Left lung (tissue), 10 donors: Measurements from ENCODE around the gene GSTM3. TPM values are rescaled to one million over a fixed set of nuclear protein-coding genes. Genes with fewer than 3 reads are reported as not detected.

Experiments
- ATAC-seq: fragments of 200-7000 bp; cut with Tn5 transposase; one replicate; pipeline ENCODE4 v1.9.1; 2020; ENCODE audit warnings: moderate library complexity
- DNase-seq, 4 donors: peaks; one replicate each; pipeline ENCODE4 v3.0.0-alpha.2; 2013 to 2020
- H3K27ac ChIP-seq, 2 donors: fragments of 200-600 bp; sonication (generic) in 1 of 2; one replicate each; pipeline versions ENCODE4 v1.5.0 to v1.8.0; 2020 to 2021
- H3K27me3 ChIP-seq, 2 donors: fragments of 200-600 bp; sonication (generic) in 1 of 2; one replicate each; pipeline versions ENCODE4 v1.5.0 to v1.8.0; 2020 to 2021
- H3K36me3 ChIP-seq, 2 donors: fragments of 200-600 bp; sonication (generic) in 1 of 2; one replicate each; pipeline versions ENCODE4 v1.5.0 to v1.8.0; 2020 to 2021
- H3K4me1 ChIP-seq, 2 donors: fragments of 200-600 bp; one replicate each; pipeline ENCODE4 v1.8.0; 2021
- H3K4me3 ChIP-seq, 2 donors: fragments of 200-600 bp; sonication (generic) in 1 of 2; one replicate each; pipeline versions ENCODE4 v1.5.0 to v1.8.0; 2020 to 2021; ENCODE audit warnings: mild to moderate bottlenecking in 1 of 2
- H3K9me3 ChIP-seq, 2 donors: fragments of 200-600 bp; sonication (generic) in 1 of 2; one replicate each; pipeline versions ENCODE4 v1.5.0 to v1.8.0; 2020 to 2021
- intact Hi-C, 2 donors: fragments of 100-400 bp; cut with DNase I; formaldehyde crosslinking; loops; one replicate each; pipeline versions ENCODE4 v1.11.2 to v1.14.2; 2022
- polyA plus RNA-seq, 6 donors: library from polyadenylated mRNA; unstranded; fragments of 120-200 nt; gene quantifications; one replicate each; pipeline ENCODE4 v1.2.1, GENCODE V29; 2013; ENCODE audit not compliant: insufficient read length in 6 of 6
- total RNA-seq, 2 donors: library from RNA; stranded (reverse); fragmentation: NEBNext Ultra II Directional; extraction: Animal tissue kit (Norgen Biotek cat#: 25700); gene quantifications; one replicate each; pipeline ENCODE4 v1.2.1, GENCODE V29; 2021
- TF ChIP-seq, protein P1 (sequence below), 2 donors: fragments of 200-600 bp; sonication (generic) in 1 of 2; IDR thresholded peaks; one replicate each; pipeline versions ENCODE4 v1.5.0 to v1.8.0; 2021; ENCODE audit warnings: antibody characterized with exemption in 2 of 2
- donor health status: DM: no; HTN: yes; CAD: no.
- donor health status: DM: no; HTN: no; CAD: no.

Gene GSTM3
- total and polyA plus RNA-seq, 8 donors: 13.8 to 142 (median 104) TPM

DNA sequence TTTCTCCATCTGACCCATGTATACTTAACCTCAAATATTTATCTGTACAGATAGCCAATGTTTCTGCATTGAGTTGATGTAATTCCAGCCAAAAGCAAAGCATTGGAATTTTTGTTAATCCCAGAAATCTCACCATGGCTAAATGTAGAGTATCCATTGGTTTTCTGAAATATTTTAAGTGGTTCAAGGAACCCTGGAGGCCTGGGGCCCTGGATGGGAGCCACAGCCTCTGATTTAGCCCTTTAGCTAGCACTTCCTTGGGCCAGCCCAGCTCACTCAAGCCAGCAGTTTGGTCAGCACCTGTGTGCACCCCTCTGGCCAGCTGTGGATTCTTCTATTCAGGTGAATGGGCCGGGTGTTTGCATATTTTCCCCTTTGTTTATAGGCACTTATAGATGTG lies 41.7 kb upstream of the GSTM3 start:
- DNase-seq: no peak
- H3K9me3 ChIP-seq: no peaks in the 10 kb centered on the region
- no peak overlapping the region for H3K4me3 ChIP-seq
- no peaks in the 10 kb centered on the region for H3K36me3 ChIP-seq
- H3K27me3 ChIP-seq: no peaks in the 10 kb centered on the region
- no peak for ATAC-seq
- TF ChIP-seq, protein P1, sequence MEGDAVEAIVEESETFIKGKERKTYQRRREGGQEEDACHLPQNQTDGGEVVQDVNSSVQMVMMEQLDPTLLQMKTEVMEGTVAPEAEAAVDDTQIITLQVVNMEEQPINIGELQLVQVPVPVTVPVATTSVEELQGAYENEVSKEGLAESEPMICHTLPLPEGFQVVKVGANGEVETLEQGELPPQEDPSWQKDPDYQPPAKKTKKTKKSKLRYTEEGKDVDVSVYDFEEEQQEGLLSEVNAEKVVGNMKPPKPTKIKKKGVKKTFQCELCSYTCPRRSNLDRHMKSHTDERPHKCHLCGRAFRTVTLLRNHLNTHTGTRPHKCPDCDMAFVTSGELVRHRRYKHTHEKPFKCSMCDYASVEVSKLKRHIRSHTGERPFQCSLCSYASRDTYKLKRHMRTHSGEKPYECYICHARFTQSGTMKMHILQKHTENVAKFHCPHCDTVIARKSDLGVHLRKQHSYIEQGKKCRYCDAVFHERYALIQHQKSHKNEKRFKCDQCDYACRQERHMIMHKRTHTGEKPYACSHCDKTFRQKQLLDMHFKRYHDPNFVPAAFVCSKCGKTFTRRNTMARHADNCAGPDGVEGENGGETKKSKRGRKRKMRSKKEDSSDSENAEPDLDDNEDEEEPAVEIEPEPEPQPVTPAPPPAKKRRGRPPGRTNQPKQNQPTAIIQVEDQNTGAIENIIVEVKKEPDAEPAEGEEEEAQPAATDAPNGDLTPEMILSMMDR (IDR thresholded peaks at IDR 0.05): no peak
- H3K27ac ChIP-seq: no peak overlapping the region
- intact Hi-C loops: no loop called here
- H3K4me1 ChIP-seq: peaks cover 8 to 18% of the 10 kb centered on the region in 2 donors

- Histone ChIP-seq H3K9me3 (no peaks in the 10 kb centered on the region), H3K27ac (no peak overlapping the region), H3K4me1 (peaks cover 8 to 21% of the 10 kb centered on the region in 2 donors), H3K27me3 (no peaks in the 10 kb centered on the region), H3K4me3 (no peak overlapping the region), H3K36me3 (no peaks in the 10 kb centered on the region)
- DNase-seq: no peak
- intact Hi-C loops: no loop called here
- no peak for ATAC-seq
- TF ChIP-seq, protein P1 (IDR thresholded peaks at IDR 0.05): no peak
Measured at GRCh38 chr1:109781806-109782205, 41.0 kb upstream of the GSTM3 start.

GRCh38 chr1:109780982-109781381 lies 40.1 kb upstream of the GSTM3 start:
- Histone ChIP-seq H3K4me1 (peaks cover 8 to 14% of the 10 kb centered on the region in 2 donors), H3K36me3 (no peaks in the 10 kb centered on the region), H3K9me3 (no peaks in the 10 kb centered on the region), H3K27me3 (no peaks in the 10 kb centered on the region), H3K27ac (no peak overlapping the region), H3K4me3 (no peak overlapping the region)
- no peak for DNase-seq
- TF ChIP-seq, protein P1 (IDR thresholded peaks at IDR 0.05): no peak
- intact Hi-C loops: no loop called here
- ATAC-seq: no peak

DNA sequence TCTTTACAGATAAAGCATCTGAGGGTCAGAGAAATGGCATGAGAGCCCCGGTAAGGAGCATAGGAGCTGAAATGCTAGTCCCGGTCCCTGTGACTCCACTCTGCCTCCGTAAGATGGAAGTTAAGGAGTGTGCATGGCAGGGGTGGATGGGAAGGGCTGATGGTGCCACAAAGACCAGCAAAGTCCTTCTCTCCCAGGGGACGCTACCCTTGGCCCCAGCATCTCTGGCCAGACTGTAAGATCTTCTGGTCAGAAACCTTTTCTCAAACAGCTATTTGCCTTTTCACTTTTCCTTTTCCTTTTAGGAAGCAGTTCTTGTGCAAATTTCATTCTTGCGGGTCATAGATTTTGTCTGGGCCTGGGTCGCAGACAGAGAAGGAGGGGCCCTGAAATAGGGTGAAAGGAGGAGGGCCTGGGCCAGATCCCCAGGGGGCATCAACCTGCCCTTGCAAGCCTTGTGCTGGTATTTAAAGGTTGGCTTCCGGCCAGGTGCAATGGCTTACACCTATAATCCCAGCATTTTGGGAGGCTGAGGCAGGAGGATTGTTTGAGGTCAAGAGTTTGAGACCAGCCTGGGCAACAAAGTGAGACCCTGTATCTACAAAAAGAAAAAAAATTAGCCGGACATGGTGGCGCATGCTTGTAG lies 37.3 kb upstream of the GSTM3 start:
- intact Hi-C loops: loop anchor here (2.0 to 10.0 kb wide), 4 partner anchors 123 to 233 kb away; partner anchors contain the start of genes AHCYL1 (in 2 of the 2), GNAI3 (in 1 of the 2) and GSTM4 (in 1 of the 2)
- DNase-seq: peak in 1 of 4 donors; percentile 26
- Histone ChIP-seq H3K4me1 (peaks cover 7 to 18% of the 10 kb centered on the region in 2 donors), H3K4me3 (no peak overlapping the region), H3K36me3 (no peaks in the 10 kb centered on the region), H3K27me3 (no peaks in the 10 kb centered on the region), H3K9me3 (no peaks in the 10 kb centered on the region), H3K27ac (no peak overlapping the region)
- TF ChIP-seq, protein P1 (IDR thresholded peaks at IDR 0.05): no peak
- no peak for ATAC-seq

DNA sequence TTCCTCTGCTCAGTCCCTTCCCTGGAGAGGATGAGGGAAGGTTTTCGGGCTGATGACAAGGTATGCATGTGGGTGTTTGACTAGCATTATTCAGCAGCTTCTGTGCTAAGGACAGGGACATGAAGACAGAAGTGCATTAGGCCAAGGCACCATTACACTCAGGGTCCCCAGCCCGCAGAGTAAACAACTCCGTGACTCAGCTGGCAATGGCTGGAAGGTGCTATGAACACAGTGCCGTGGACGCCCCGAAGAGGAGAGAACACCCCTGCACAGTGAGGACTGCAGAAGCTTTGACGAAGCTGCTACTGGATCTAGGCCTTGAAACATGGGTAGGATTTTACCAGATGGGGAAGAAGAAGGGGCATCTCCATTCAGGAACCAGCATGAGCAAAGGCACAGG lies 36.6 kb upstream of the GSTM3 start:
- TF ChIP-seq, protein P1 (IDR thresholded peaks at IDR 0.05): no peak
- intact Hi-C loops: loop anchor here (10.0 kb wide), 3 partner anchors 123 to 233 kb away; partner anchors contain the start of genes AHCYL1 (in 1 of the 2), GNAI3 (in 1 of the 2) and GSTM4 (in 1 of the 2)
- H3K9me3 ChIP-seq: no peaks in the 10 kb centered on the region
- H3K4me1 ChIP-seq: peaks cover 0 to 14% of the 10 kb centered on the region in 2 donors
- H3K27me3 ChIP-seq: no peaks in the 10 kb centered on the region
- no peaks in the 10 kb centered on the region for H3K36me3 ChIP-seq
- DNase-seq (peak in 2 of 4 donors; percentile 22 to 23), ATAC-seq (no peak)
- H3K27ac ChIP-seq: no peak overlapping the region
- H3K4me3 ChIP-seq: no peak overlapping the region
